ENCODE measurements around the gene ZBTB20. TPM values are rescaled to one million over a fixed set of nuclear protein-coding genes. Genes with fewer than 3 reads are reported as not detected.

ZBTB20 gene
- total RNA-seq, 3 donors from 2014 or later, result 62.9 to 150 (median 109) TPM

- H3K36me3 ChIP-seq, result no peaks in the 10 kb centered on the region
- no peaks in the 10 kb centered on the region for H3K27me3 ChIP-seq
- no peaks in the 10 kb centered on the region for H3K4me1 ChIP-seq
- no peak overlapping the region for H3K4me3 ChIP-seq
- no peak for DNase-seq (ENCODE audit: low spot score in 2 of 2)
- no peak overlapping the region for H3K27ac ChIP-seq
- TF ChIP-seq POLR2A (IDR thresholded peaks at IDR 0.05) (no peak), POLR2AphosphoS5 (IDR thresholded peaks at IDR 0.05) (no peak)
- TF ChIP-seq, protein P1, sequence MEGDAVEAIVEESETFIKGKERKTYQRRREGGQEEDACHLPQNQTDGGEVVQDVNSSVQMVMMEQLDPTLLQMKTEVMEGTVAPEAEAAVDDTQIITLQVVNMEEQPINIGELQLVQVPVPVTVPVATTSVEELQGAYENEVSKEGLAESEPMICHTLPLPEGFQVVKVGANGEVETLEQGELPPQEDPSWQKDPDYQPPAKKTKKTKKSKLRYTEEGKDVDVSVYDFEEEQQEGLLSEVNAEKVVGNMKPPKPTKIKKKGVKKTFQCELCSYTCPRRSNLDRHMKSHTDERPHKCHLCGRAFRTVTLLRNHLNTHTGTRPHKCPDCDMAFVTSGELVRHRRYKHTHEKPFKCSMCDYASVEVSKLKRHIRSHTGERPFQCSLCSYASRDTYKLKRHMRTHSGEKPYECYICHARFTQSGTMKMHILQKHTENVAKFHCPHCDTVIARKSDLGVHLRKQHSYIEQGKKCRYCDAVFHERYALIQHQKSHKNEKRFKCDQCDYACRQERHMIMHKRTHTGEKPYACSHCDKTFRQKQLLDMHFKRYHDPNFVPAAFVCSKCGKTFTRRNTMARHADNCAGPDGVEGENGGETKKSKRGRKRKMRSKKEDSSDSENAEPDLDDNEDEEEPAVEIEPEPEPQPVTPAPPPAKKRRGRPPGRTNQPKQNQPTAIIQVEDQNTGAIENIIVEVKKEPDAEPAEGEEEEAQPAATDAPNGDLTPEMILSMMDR (IDR thresholded peaks at IDR 0.05), result no peak
- intact Hi-C loops (cut with DNase I; ENCODE audit: low total_unique reads), result no loop called here
- H3K9me3 ChIP-seq, result no peaks in the 10 kb centered on the region
These were observed 106.8 kb downstream of the ZBTB20 start for GRCh38 chr3:115040246-115040645.

DNA sequence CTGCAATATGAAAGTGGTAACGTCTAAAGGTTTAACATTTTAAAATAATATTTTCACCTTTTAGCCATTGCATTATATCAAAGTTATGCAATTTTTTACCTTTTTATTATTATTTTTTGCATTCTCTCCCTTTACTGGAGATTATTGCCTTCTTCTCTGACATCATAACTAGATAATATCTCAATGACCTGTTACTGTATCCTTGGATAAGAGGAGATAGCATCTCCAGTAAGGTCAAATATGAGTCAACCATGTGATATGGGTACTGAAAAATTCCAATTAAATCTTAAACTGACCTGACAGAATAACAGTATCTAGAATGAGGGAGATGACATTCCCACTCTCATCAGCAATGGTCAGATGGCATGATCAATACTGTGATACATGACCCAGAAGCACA lies 108.3 kb downstream of the ZBTB20 start:
- DNase-seq (ENCODE audit: low spot score in 2 of 2), result no peak
- TF ChIP-seq POLR2A (IDR thresholded peaks at IDR 0.05) (no peak), POLR2AphosphoS5 (IDR thresholded peaks at IDR 0.05) (no peak)
- TF ChIP-seq, protein P1 (IDR thresholded peaks at IDR 0.05), result no peak
- no peaks in the 10 kb centered on the region for H3K4me1 ChIP-seq
- H3K9me3 ChIP-seq, result no peaks in the 10 kb centered on the region
- H3K36me3 ChIP-seq, result no peaks in the 10 kb centered on the region
- no peak overlapping the region for H3K27ac ChIP-seq
- intact Hi-C loops (cut with DNase I; ENCODE audit: low total_unique reads), result loop anchor here (2.0 kb wide), 1 partner anchor 44 kb away; no protein-coding TSS in a partner anchor
- no peak overlapping the region for H3K4me3 ChIP-seq
- H3K27me3 ChIP-seq, result no peaks in the 10 kb centered on the region

DNA sequence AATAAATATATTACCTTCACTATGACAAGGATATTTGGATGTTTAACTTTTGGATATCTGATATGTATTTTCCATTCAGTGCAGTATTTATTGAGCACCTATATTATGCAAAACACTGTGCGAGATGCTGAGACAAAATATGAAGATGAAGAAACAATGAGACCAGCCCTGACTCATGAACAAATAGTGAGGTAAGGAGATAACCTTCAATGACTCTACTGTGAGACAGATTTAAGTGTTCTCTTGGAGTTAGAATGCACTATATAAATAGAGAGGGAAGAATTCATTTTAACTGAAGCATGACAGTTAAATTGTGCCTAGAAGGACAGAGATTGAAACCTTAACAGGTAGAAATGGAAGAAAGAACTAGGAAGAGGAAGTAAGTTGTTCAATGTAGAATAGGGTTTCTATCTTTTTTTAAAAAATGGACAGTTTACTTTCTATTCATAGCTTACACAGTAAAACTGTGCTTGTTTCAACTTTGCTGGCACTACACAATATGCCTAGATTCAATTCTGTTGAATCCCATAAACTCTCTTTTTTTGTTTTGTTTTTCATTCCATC lies 124.2 kb downstream of the ZBTB20 start:
- TF ChIP-seq POLR2A (IDR thresholded peaks at IDR 0.05), result no peak
- TF ChIP-seq, protein P1 (IDR thresholded peaks at IDR 0.05), result no peak
- TF ChIP-seq POLR2AphosphoS5 (IDR thresholded peaks at IDR 0.05), result no peak
- H3K27me3 ChIP-seq, result no peaks in the 10 kb centered on the region
- H3K36me3 ChIP-seq, result no peaks in the 10 kb centered on the region
- DNase-seq (ENCODE audit: low spot score in 2 of 2), result no peak
- H3K4me1 ChIP-seq, result peaks cover 0 to 6% of the 10 kb centered on the region in 2 donors
- H3K27ac ChIP-seq, result no peak overlapping the region
- intact Hi-C loops (cut with DNase I; ENCODE audit: low total_unique reads), result no loop called here
- no peaks in the 10 kb centered on the region for H3K9me3 ChIP-seq
- H3K4me3 ChIP-seq, result no peak overlapping the region

GRCh38 chr3:115022199-115022598 lies 124.9 kb downstream of the ZBTB20 start:
- H3K4me1 ChIP-seq, result peaks cover 0 to 6% of the 10 kb centered on the region in 2 donors
- no peaks in the 10 kb centered on the region for H3K36me3 ChIP-seq
- no peak overlapping the region for H3K27ac ChIP-seq
- TF ChIP-seq, protein P1 (IDR thresholded peaks at IDR 0.05), result no peak
- no peak for TF ChIP-seq POLR2AphosphoS5 (IDR thresholded peaks at IDR 0.05)
- TF ChIP-seq POLR2A (IDR thresholded peaks at IDR 0.05), result no peak
- no peak overlapping the region for H3K4me3 ChIP-seq
- no peaks in the 10 kb centered on the region for H3K9me3 ChIP-seq
- intact Hi-C loops (cut with DNase I; ENCODE audit: low total_unique reads), result no loop called here
- DNase-seq (ENCODE audit: low spot score in 2 of 2), result no peak
- no peaks in the 10 kb centered on the region for H3K27me3 ChIP-seq

GRCh38 chr3:115021061-115021460 lies 126.0 kb downstream of the ZBTB20 start:
- peaks cover 0 to 10% of the 10 kb centered on the region in 2 donors for H3K9me3 ChIP-seq
- peak overlapping the region in 1 of 2 donors; percentile 6 for H3K27ac ChIP-seq
- peaks cover 0 to 6% of the 10 kb centered on the region in 2 donors for H3K4me1 ChIP-seq
- TF ChIP-seq POLR2AphosphoS5 (IDR thresholded peaks at IDR 0.05), result no peak
- TF ChIP-seq POLR2A (IDR thresholded peaks at IDR 0.05), result no peak
- TF ChIP-seq, protein P1 (IDR thresholded peaks at IDR 0.05), result no peak
- DNase-seq (ENCODE audit: low spot score in 2 of 2), result no peak
- no peaks in the 10 kb centered on the region for H3K36me3 ChIP-seq
- H3K27me3 ChIP-seq, result no peaks in the 10 kb centered on the region
- H3K4me3 ChIP-seq, result no peak overlapping the region
- intact Hi-C loops (cut with DNase I; ENCODE audit: low total_unique reads), result no loop called here
